HG02973 (cell line): ENCODE data around the gene TRAM2.
"Not testable (repeated sequence)": the region's sequence is repeated elsewhere in the genome, so short reads cannot be mapped to it uniquely, and the experiment has no call there.

Experiments
- ATAC-seq: cut with Tn5 transposase; IDR thresholded peaks from one replicate; pipeline ENCODE4 v1.9.1; 2021; ENCODE audit warnings: moderate library complexity; ENCODE audit not compliant: unreplicated experiment

The TRAM2 gene

GRCh38 chr6:52497652-52498408 is 79.0 kb downstream of the TRAM2 start:
- peak; percentile 75 for ATAC-seq

- no peak for ATAC-seq
Observed at GRCh38 chr6:52496631-52497030, 80.2 kb downstream of the TRAM2 start.

GRCh38 chr6:52495922-52496321 is 80.9 kb downstream of the TRAM2 start:
- no peak for ATAC-seq

DNA sequence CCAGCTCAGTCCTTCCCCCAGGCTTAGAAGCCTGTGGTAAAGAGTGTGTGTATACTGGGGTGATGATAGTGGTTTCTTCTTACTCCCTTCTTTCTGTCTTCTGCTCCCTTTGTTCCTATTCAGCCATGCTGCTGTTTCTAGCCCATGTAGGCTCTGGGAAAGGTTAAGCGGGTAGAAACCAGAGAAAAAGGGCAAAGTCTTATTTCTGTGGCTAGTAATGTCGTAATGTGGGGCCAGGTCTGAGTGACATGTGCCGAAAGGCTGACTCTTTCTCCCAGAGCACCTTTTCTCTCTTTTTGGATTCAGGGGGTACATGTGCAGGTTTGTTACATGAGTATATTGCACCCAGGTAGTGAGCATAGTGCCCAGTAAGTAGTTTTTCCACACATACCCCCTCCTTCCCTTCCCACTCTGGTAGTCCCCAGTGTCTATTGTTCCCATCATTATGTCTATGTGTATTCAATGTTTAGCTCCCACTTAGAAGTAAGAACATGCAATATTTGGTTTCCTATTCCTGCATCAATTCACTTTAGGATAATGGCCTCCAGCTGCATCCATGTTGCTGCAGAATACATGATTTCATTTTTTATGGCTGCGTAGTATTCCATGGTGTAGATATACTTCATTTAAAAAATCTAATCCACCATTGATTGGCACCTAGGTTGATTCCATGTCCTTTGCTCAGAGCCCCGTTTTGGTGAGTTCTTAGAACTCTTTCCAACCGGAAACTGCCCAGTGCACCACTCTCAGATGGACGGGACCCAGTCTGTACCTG is 82.4 kb downstream of the TRAM2 start:
- no peak for ATAC-seq

DNA sequence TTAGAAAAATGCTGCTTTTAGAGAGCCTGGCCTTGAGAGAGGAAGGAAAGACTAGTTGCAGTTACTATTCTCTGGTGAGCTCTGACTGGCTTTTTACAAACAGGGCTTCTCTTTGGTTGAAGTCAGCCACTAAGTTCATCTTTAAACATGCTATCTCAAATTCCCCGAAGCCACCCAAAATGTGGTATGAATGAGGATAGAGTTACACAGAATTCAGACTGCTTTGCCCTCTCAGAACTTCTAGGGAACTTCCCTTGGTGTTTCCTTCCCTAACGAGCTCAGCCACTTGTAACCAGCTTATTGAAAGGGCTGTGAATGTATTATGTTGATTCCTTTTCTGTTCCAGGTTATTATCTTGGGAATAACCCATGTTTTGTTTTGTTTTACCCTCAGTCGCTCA is 83.2 kb downstream of the TRAM2 start:
- no peak for ATAC-seq

DNA sequence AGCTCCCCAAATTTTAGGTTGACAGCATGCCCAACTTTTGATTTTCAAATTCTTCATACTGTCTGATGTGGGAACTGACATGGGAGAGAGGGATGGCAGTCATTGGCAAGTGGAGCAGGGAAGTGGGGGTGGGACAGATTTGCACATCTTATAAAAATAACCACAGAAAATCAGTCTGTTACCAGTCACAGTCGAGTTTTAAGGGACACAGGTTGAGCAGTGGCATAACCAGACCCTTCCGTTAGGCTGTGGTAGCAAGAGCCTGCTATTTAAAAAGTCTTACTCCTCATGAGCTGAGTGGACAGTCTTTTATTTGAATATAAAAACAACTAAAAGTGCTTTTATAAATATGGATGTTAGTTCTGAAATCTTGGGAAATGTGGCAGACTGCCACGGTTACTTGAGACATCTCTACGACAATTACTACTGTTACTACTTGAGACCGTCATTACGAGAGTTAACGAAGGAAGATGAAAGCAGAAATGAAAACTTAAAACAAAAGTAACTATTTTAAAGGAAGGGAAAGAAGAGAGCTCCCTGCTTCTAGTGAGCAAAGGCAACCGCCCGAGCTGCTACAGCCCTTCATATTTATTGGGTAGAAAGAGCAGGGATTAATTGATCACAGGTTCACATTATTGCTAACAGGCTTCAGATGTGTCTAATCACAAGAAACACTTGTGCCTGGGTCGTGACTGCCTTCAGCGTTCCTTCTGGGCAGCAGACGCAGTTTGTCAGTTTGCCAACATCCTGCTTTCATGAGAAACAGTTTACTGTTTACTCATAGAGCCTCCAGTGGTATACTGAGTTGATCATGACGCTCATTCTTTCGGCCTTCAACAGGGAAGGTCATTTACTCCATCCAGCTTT is 85.4 kb downstream of the TRAM2 start:
- peak; percentile 54 for ATAC-seq

DNA sequence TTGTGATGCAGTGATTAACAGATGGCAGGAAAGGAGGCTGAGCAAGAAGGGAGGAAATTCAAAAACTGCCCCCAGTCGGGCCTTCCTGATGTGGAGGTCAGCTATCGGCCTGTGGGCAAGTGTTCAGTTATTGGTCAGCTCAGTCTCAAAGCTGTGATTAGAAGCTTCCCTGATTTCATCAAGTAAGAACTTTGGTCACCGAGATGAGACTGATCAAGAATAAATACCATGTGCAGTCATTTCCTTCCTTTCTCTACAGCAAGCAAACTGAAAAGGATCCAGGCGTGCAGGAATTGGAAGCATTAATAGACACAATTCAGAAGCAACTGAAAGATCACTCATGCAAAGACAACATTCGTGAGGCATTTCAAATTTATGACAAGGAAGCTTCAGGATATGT is 87.0 kb downstream of the TRAM2 start:
- ATAC-seq: no peak

- no peak for ATAC-seq
Observed at GRCh38 chr6:52483671-52484003, 93.2 kb downstream of the TRAM2 start.

- ATAC-seq: no peak
Observed at GRCh38 chr6:52482903-52483670, 93.8 kb downstream of the TRAM2 start.

DNA sequence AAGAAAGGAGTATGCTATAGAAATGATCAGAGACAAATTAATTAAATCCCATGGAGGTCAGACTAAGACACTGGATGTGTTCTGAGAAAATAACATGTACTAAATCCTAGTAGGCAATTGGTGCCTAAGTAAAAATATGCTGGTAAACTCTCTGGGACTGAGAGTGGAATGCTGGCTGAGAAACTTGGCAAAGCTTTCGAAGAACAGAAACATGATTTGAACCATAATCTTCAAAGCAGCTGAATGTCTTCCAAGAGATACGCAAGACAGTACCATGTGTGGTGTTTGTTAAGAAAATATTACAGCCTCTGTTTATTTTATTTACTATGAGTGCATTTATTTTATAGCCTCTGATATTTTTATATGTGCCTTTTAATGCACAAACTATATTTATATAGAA is 101.6 kb downstream of the TRAM2 start:
- ATAC-seq: no peak

GRCh38 chr6:52474173-52474572 is 102.7 kb downstream of the TRAM2 start:
- no peak for ATAC-seq

GRCh38 chr6:52461194-52461593 is 115.7 kb downstream of the TRAM2 start:
- not testable (repeated sequence) for ATAC-seq

DNA sequence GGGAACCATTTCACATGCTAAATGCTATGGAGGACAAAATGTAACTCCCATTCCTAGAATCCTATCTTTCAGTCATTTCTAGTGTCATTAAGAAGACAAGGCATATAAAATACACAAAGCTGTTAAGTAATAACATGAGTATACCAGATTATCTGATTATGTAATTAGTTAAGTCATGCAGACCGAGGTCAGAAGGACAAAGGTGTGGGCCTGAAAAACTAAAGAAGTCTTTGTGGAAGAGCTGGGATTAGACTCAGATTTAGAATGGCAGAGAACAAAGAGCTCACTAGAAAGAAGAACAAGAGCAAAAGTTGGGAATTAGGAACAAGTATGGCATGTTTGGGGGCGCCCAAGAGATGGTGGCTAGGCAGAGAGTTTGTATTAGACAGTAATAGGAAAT is 119.8 kb downstream of the TRAM2 start:
- no peak for ATAC-seq

GRCh38 chr6:52454556-52454955 is 122.3 kb downstream of the TRAM2 start:
- no peak for ATAC-seq
